WTC11 (cell line): ENCODE measurements around the gene PATL2.

Experiments
- CREB1 ChIP-seq: sonication (generic); formaldehyde crosslinking; IDR thresholded peaks from 2 replicates; pipeline ENCODE4 v1.8.0; 2023; ENCODE audit warnings: mild to moderate bottlenecking, missing genetic modification reagents
- CTCF ChIP-seq: fragments of 200-600 bp; IDR thresholded peaks from 2 replicates; pipeline ENCODE4 v1.8.0; 2022; ENCODE audit warnings: antibody characterized with exemption
- SP1 ChIP-seq: sonication (generic); formaldehyde crosslinking; conservative IDR thresholded peaks from 2 replicates; pipeline ENCODE4 v1.8.1; 2022; ENCODE audit warnings: missing genetic modification reagents
- ZBTB21 ChIP-seq: sonication (generic); formaldehyde crosslinking; IDR thresholded peaks from 2 replicates; pipeline ENCODE4 v1.8.1; 2023; ENCODE audit warnings: mild to moderate bottlenecking, missing genetic modification reagents, borderline replicate concordance
- TF ChIP-seq, protein P1 (sequence below): sonication (generic); formaldehyde crosslinking; IDR thresholded peaks from 2 replicates; pipeline ENCODE4 v1.8.0; 2022; ENCODE audit warnings: mild to moderate bottlenecking, missing genetic modification reagents
- TF ChIP-seq, protein P2 (sequence below): fragments of 250-450 bp; sonication (Bioruptor Pico); IDR thresholded peaks from 2 replicates; pipeline ENCODE4 v2.1.2; 2022; ENCODE audit warnings: mild to moderate bottlenecking, moderate library complexity
- TF ChIP-seq, protein P3 (sequence below): sonication (generic); formaldehyde crosslinking; IDR thresholded peaks from 2 replicates; pipeline ENCODE4 v1.8.1; 2023; ENCODE audit warnings: mild to moderate bottlenecking, missing genetic modification reagents, moderate library complexity

- TF ChIP-seq CTCF (no peak), SP1 (CRISPR knock-in tag) (no peak), CREB1 (CRISPR knock-in tag) (no peak), ZBTB21 (no peak)
- TF ChIP-seq, protein P1, sequence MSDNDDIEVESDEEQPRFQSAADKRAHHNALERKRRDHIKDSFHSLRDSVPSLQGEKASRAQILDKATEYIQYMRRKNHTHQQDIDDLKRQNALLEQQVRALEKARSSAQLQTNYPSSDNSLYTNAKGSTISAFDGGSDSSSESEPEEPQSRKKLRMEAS: no peak
- TF ChIP-seq, protein P2, sequence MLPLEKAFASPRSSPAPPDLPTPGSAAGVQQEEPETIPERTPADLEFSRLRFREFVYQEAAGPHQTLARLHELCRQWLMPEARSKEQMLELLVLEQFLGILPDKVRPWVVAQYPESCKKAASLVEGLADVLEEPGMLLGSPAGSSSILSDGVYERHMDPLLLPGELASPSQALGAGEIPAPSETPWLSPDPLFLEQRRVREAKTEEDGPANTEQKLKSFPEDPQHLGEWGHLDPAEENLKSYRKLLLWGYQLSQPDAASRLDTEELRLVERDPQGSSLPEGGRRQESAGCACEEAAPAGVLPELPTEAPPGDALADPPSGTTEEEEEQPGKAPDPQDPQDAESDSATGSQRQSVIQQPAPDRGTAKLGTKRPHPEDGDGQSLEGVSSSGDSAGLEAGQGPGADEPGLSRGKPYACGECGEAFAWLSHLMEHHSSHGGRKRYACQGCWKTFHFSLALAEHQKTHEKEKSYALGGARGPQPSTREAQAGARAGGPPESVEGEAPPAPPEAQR (CRISPR knock-in tag): no peak
- TF ChIP-seq, protein P3, sequence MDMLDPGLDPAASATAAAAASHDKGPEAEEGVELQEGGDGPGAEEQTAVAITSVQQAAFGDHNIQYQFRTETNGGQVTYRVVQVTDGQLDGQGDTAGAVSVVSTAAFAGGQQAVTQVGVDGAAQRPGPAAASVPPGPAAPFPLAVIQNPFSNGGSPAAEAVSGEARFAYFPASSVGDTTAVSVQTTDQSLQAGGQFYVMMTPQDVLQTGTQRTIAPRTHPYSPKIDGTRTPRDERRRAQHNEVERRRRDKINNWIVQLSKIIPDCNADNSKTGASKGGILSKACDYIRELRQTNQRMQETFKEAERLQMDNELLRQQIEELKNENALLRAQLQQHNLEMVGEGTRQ: no peak
These were observed 44.1 kb downstream of the PATL2 start for GRCh38 chr15:44667039-44667360.
